HG02610 (cell line): ENCODE data around the gene MRPS15.
"Not testable (repeated sequence)": the region's sequence is repeated elsewhere in the genome, so short reads cannot be mapped to it uniquely, and the experiment has no call there.

Experiments
- ATAC-seq: cut with Tn5 transposase; IDR thresholded peaks from one replicate; pipeline ENCODE4 v1.9.1; 2021; ENCODE audit warnings: mild to moderate bottlenecking, moderate library complexity; ENCODE audit not compliant: unreplicated experiment

MRPS15 gene

DNA sequence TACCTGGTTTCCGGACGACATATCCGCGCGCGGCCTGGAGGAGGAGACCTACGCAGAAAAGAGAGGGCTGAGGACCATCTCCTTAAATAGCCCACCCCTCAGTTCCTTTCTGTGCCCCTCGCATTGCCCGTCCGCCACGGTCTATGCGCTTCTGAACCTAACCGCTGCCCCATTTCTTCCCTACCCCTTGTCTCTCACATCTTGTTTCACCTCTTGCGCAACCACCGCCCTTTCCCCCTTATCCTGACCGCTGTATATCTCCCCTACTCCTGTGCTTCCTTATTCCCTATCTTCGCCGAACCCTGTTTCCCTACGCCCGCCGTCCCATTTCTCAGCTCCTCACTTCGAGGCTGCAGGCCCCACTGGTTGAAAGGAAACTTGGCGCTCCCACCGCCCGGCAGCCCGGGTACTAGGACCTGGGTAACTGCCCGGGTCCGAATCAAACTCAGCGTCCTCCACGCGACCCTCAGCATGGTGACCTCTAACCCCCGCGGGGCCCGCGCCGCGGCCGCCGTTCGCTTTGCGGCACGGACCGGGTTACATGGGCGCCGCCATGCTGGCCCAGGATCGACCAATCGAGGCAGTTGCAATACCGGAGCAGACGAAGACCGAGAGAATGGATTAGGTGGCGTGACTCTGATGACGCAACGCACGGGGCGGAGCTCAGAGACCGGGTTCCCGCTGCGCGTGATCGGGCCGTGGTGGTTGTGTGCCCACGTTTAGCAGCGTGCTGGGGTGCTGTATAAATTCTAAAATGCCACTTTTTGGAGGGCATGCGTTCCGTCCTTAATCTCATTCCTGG is at the start of gene MRPS15:
TSS of gene MRPS15 (minus strand) at position 582 of the 802 bp plus-strand sequence. CDS start at position 473, 109 bp downstream.
- ATAC-seq, result peak; percentile 84

DNA sequence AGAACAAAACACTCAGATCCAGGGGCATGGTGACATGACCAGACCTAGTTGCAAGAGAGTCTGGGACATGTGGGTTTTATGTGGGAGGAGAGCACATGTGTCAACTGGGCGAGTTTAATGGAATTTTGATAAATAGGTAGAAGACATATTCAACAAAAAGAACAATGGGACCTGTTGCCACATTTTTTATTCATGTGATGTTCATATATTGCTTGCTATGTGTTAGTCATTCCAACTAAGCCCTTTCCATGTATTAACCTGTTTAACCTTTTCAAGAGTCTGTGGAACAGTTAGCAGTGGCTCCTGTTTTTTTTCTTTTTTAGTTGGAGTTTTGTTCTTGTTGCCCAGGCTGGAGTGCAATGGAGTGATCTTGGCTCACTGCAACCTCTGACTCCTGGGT is 48.7 kb upstream of the MRPS15 start:
- ATAC-seq, result no peak

GRCh38 chr1:36511804-36512798 is 47.9 kb upstream of the MRPS15 start:
- no peak for ATAC-seq

- not testable (repeated sequence) for ATAC-seq
Observed at GRCh38 chr1:36511220-36511619, 47.0 kb upstream of the MRPS15 start.

- no peak for ATAC-seq
Observed at GRCh38 chr1:36510418-36510817, 46.2 kb upstream of the MRPS15 start.

GRCh38 chr1:36508257-36508656 is 44.1 kb upstream of the MRPS15 start:
- no peak for ATAC-seq

- no peak for ATAC-seq
Observed at GRCh38 chr1:36506276-36506920, 42.2 kb upstream of the MRPS15 start.

DNA sequence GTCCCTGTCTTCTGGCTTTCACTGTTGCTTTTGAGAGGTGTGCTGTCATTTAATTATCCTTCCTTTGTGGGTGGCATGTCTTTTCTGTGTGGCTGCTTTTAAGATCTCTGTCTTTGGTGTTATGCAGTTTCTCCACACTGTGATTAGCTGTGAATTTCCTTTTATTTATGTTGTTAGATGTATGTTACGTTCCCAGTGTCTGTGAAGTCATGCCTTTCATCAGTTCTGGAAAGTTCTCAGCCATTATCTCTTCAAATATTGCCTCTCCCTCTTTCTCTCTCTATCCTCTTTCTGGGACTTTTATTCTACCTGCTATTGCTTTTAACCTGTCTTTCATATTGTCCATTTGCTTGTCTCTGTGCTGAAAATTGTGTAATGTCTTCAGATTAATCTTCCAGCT is 39.5 kb upstream of the MRPS15 start:
- ATAC-seq, result no peak

DNA sequence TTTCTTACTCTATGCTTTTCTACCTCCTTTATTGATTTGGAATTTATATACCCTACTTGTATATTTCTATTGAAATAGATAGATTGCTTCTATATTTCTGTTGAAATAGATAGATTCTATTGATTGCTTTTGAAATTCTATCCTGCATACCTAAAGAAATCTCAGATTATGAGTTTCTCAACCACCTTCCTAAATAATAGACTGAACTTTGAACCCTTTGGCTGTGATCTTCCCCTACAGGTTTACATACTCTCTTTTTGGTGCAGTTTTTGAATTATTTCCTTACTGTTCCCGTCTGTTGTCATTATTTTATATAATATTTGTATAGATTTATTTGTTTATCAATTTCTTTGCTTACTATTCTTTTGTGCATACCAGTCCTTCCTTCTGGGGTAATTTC is 39.0 kb upstream of the MRPS15 start:
- ATAC-seq, result no peak

DNA sequence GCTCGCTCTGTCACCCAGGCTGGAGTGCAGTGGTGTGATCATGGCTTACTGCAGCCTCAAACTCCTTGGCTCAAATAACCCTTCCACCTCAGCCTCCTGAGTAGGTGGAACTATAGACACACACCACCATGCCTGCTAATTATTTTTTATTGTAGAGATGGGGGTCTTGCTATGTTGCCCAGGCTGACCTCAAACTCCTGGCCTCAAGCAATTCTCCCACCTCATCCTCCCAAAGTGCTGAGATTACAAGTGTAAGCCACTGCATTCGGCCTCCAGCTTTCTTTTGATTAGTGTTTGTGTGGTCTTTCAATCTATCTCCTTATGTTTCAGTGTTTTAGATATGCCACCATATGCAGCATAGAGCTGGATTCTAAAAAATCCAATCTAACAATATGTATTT is 38.4 kb upstream of the MRPS15 start:
- no peak for ATAC-seq

GRCh38 chr1:36501911-36502310 is 37.7 kb upstream of the MRPS15 start:
- ATAC-seq, result not testable (repeated sequence)

- ATAC-seq, result no peak
Observed at GRCh38 chr1:36497207-36497606, 33.0 kb upstream of the MRPS15 start.

GRCh38 chr1:36494971-36495370 is 30.8 kb upstream of the MRPS15 start:
- ATAC-seq, result no peak

DNA sequence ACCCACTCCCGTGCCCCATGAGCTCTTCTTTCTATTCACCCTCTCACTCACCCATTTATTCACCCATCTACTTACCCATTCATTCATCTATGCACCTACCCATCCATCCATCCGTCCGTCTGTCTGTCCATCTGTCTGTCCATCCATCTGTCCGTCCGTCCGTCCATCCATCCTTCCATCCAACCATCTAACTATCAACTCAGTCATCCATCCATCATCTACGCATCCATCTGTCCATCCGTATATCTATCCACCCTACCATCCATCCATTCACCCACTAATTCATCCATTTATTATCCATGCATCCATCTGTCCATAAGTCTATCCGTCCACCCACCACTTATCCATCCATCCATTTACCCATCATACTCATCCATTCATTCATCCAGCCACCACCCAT is 29.3 kb upstream of the MRPS15 start:
- no peak for ATAC-seq

GRCh38 chr1:36492491-36492890 is 28.3 kb upstream of the MRPS15 start:
- no peak for ATAC-seq

GRCh38 chr1:36489258-36490051 is 25.3 kb upstream of the MRPS15 start:
- ATAC-seq, result not testable (repeated sequence)

DNA sequence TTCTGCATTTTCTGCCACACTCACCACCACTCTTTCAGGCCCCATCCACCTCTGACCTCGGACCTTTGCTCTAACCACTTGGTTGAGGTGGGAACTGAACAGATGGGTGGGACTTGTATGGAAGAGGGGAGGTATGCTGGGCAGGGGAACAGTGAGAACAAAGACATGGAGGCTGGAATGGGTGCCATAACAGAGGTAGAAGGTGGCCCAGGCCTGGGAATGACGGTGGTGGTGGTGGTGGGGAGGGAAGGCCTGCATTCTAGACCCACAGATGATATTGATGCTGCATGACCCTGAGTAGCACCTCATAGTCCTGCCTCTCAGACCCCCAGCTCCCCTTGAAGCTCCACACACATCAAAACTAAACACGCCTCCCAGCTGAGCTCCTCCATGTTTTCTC is 23.7 kb upstream of the MRPS15 start:
- no peak for ATAC-seq

DNA sequence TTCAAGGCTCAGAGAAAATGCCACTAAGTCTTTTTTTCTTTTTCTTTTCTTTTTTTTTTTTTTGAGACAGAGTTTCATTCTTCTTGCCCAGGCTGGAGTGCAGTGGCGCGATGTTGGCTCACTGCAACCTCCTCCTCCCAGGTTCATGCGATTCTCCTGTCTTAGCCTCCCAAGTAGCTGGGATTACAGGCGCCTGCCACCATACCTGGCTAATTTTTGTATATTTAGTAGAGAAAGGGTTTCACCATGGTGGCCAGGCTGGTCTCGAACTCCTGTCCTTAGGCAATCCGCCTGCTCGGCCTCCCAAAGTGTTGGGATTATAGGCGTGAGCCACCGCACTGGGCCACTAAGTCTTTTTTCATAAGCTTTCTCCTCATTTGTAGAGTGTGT is 23.1 kb upstream of the MRPS15 start:
- not testable (repeated sequence) for ATAC-seq

DNA sequence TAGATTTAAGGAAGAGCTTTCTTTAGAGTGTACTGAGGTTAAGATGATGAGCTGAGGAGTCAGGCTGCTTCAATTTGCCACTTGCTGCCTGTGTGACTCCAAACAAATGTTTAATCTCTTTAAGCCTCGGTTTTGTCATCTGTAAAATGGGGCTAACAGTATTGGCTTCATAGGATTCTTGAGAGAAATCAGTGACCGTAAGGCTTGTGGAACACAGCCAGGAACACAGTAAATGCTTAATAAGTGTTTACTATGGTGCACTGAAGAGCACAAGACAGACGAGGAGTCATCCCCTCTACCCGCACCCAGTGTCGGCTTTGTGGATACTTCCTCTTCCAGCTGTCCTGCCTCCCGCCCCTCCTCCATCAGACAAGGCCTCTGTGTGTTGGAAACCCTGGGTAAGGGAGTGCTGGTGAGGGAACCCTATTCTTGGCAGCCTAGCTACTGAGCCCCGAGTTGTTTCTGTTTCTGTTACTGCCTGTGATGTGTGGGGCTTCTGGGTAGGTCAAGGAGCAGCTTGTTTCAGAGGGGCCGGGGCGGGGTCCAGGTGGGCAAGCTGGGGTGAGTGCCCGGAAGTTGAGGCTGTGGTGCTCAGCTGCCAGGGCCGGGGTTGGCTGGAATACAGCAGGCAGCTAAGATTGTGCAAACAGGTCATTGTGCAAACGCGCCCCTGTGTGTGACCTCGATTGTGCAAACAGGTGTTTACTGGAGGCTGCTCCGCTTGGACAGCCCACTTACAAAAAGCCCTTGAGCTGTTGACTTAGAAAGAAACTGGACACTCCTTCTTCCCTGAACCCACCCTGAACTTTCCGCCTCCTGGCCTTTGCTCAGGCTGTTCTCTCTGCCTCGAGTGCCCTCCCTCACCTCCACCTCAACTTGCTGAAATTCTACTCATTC is 22.5 kb upstream of the MRPS15 start:
- no peak for ATAC-seq

GRCh38 chr1:36486093-36486438 is 21.9 kb upstream of the MRPS15 start:
- no peak for ATAC-seq
